HepG2 (cell line): ENCODE measurements around the gene SRSF4. TPM values are rescaled to one million over a fixed set of nuclear protein-coding genes. Genes with fewer than 3 reads are reported as not detected.

Experiments used
- ATAC-seq: fragments of 200-7000 bp; cut with Tn5 transposase; 3 replicates; pipeline ENCODE4 v1.9.1; 2020; ENCODE audit warnings: mild to moderate bottlenecking, moderate library complexity
- BruUV-seq: library from RNA; stranded (reverse); fragments of 400-500 nt; replicated peaks from 2 replicates; lab custom pipeline; 2021; lab: Mats Ljungman, UMichigan
- CTCF ChIA-PET: fragments of 300-600 bp; formaldehyde crosslinking; extraction: SDS; loops from one replicate; lab custom pipeline; 2021; ENCODE audit warnings: low total read pairs, inconsistent platforms, low intra/inter-chr PET ratio; lab: Yijun Ruan, JAX
- POLR2A ChIA-PET: fragments of 350-600 bp; sonication (Branson Sonifier 250); formaldehyde crosslinking; loops from one replicate; lab custom pipeline; 2020; ENCODE audit warnings: antibody characterized with exemption, inconsistent platforms; lab: Yijun Ruan, JAX
- DNase-seq: peaks from one replicate; pipeline ENCODE4 v3.0.0-alpha.2; 2015; ENCODE audit warnings: low spot score
- FAIRE-seq: peaks from 3 replicates; lab custom pipeline; 2011; peaks lifted over from hg19 to GRCh38; lab: Jason Lieb, UNC
- H2AFZ ChIP-seq: one replicate; pipeline ENCODE4 v1.6.1; 2011; ENCODE audit warnings: low read length, inconsistent platforms
- H3K27ac ChIP-seq: fragments of 300-600 bp; 3 replicates; pipeline ENCODE4 v1.8.0; 2011; ENCODE audit warnings: mixed run types, mild to moderate bottlenecking, mixed read lengths, low read length, inconsistent platforms; ENCODE audit not compliant: insufficient read depth; ENCODE audit errors: extremely low read length
- H3K27me3 ChIP-seq, 2 experiments: fragments of 200-600 bp in 1 of 2; 2 replicates in 1 of 2; 3 replicates in 1 of 2; pipeline versions ENCODE4 v1.6.0 to v1.8.0; 2011; ENCODE audit warnings: low read length in 2 of 2, mild to moderate bottlenecking in 2 of 2, moderate library complexity in 2 of 2, inconsistent platforms in 1 of 2; ENCODE audit not compliant: insufficient read depth in 2 of 2, control insufficient read depth in 1 of 2
- H3K36me3 ChIP-seq, 2 experiments: fragments of 200-600 bp in 1 of 2; replicated peaks in 1 of 2; 2 replicates in 1 of 2; 3 replicates in 1 of 2; pipeline versions ENCODE4 v1.5.1 to v1.8.0; 2011; ENCODE audit warnings: low read length in 2 of 2, inconsistent platforms in 1 of 2; ENCODE audit not compliant: insufficient read depth in 2 of 2, control insufficient read depth in 1 of 2
- H3K4me1 ChIP-seq: 2 replicates; pipeline ENCODE4 v1.5.1; 2012; ENCODE audit warnings: low read length, inconsistent platforms; ENCODE audit not compliant: insufficient read depth
- H3K4me2 ChIP-seq: 2 replicates; pipeline ENCODE4 v1.6.0; 2011; ENCODE audit warnings: low read depth, low read length, inconsistent platforms
- H3K4me3 ChIP-seq, 3 experiments: fragments of 200-600 bp in 1 of 3; sonication (generic), shearing (Covaris generic) in 1 of 3; replicated peaks in 1 of 3; 2 replicates each; pipeline ENCODE4 v1.5.1; 2011 to 2016; ENCODE audit warnings: low read length in 3 of 3, inconsistent platforms in 2 of 3, low read depth in 2 of 3, mild to moderate bottlenecking in 2 of 3, control low read depth in 1 of 3, mixed read lengths in 1 of 3; ENCODE audit not compliant: insufficient read depth in 1 of 3
- H3K79me2 ChIP-seq: one replicate; pipeline ENCODE4 v1.6.1; 2011; ENCODE audit warnings: low read length, inconsistent platforms; ENCODE audit not compliant: insufficient read depth
- H3K9ac ChIP-seq: 2 replicates; pipeline ENCODE4 v1.6.0; 2011; ENCODE audit warnings: mild to moderate bottlenecking, low read depth, low read length, inconsistent platforms; ENCODE audit not compliant: insufficient read depth
- H3K9me3 ChIP-seq: 2 replicates; pipeline ENCODE4 v1.5.1; 2012; ENCODE audit warnings: mild to moderate bottlenecking, low read length
- H4K20me1 ChIP-seq: 2 replicates; pipeline ENCODE4 v1.6.0; 2011; ENCODE audit warnings: inconsistent platforms, mild to moderate bottlenecking, low read length, moderate library complexity; ENCODE audit not compliant: insufficient read depth
- AGO1 ChIP-seq: fragments of 200-400 bp; formaldehyde crosslinking; IDR thresholded peaks from 2 replicates; pipeline ENCODE4 v1.6.1; 2017; ENCODE audit warnings: mild to moderate bottlenecking, low read depth, low read length, moderate library complexity; ENCODE audit not compliant: poor library complexity, severe bottlenecking
- ATF2 ChIP-seq: sonication (generic); formaldehyde crosslinking; IDR thresholded peaks from 2 replicates; pipeline ENCODE4 v1.4.0; 2020; ENCODE audit warnings: missing genetic modification reagents
- BATF2 ChIP-seq: sonication (generic); formaldehyde crosslinking; IDR thresholded peaks from 2 replicates; pipeline ENCODE4 v1.8.0; 2022; ENCODE audit warnings: mild to moderate bottlenecking, missing genetic modification reagents, moderate library complexity
- GABPA ChIP-seq, 2 experiments: IDR thresholded peaks; 2 replicates each; pipeline ENCODE4 v1.6.1; 2011 to 2016; ENCODE audit warnings: low read depth in 2 of 2, low read length in 1 of 2, missing biosample characterization in 1 of 2, missing genetic modification characterization in 1 of 2
- KLF13 ChIP-seq: sonication (generic); formaldehyde crosslinking; IDR thresholded peaks from 2 replicates; pipeline ENCODE4 v1.4.0; 2020; ENCODE audit warnings: mild to moderate bottlenecking, missing genetic modification reagents
- MTERF4 ChIP-seq: sonication (generic); formaldehyde crosslinking; IDR thresholded peaks from 2 replicates; pipeline ENCODE4 v1.8.0; 2023; ENCODE audit warnings: mild to moderate bottlenecking, missing genetic modification reagents
- NR3C1 ChIP-seq: sonication (generic); formaldehyde crosslinking; IDR thresholded peaks from 2 replicates; pipeline ENCODE4 v1.4.0; 2020; ENCODE audit warnings: missing genetic modification reagents
- PREB ChIP-seq: sonication (generic); formaldehyde crosslinking; IDR thresholded peaks from 2 replicates; pipeline ENCODE4 v1.4.0; 2020; ENCODE audit warnings: missing genetic modification reagents
- ZBTB37 ChIP-seq: sonication (generic); formaldehyde crosslinking; IDR thresholded peaks from 2 replicates; pipeline ENCODE4 v1.4.0; 2020; ENCODE audit warnings: mild to moderate bottlenecking, missing genetic modification reagents
- WGBS: methylation state at CpG from one replicate; pipeline ENCODE4 v1.1.6; 2017; ENCODE audit warnings: low lambda C conversion rate; 5-methylcytosine and 5-hydroxymethylcytosine counted together
- in situ Hi-C: cut with HindIII; loops from 2 replicates; pipeline ENCODE4 v1.10.0; 2017; ENCODE audit warnings: low pct_unique_long_range_greater_than_20kb; ENCODE audit not compliant: extremely low pct_ligation_motif_present
- intact Hi-C: fragments of 100-400 bp; cut with micrococcal nuclease; formaldehyde crosslinking; loops from one replicate; pipeline ENCODE4 v1.10.0; 2022; ENCODE audit not compliant: unreplicated experiment
- polyA plus RNA-seq, 8 experiments: library from polyadenylated mRNA; depleted of rRNA in 3 of 8; stranded (reverse) in 7 of 8; unstranded in 1 of 8; fragments of >200 nt; fragmentation: Illumina TruSeq in 4 of 8; extraction: Trizol in 4 of 8; gene quantifications; 2 replicates each; pipeline versions ENCODE4 v1.2.1 to v1.2.3, GENCODE V29; 2011 to 2016; ENCODE audit warnings: low read depth in 4 of 8, missing spikeins in 1 of 8, mixed read lengths in 1 of 8; ENCODE audit not compliant: insufficient read depth in 1 of 8
- total RNA-seq, 5 experiments: library from RNA; depleted of rRNA; stranded (reverse); fragments of >200 nt; fragmentation: Illumina TruSeq; extraction: Trizol; gene quantifications; 2 replicates each; pipeline ENCODE4 v1.2.3, GENCODE V29; 2016; ENCODE audit warnings: low read depth in 1 of 5

SRSF4 gene
- total and polyA plus RNA-seq, 2 of the 13 experiments (the other 11 are each of a cell fraction or from before 2014, with no cell fraction given): 37.7 to 50.9 TPM

GRCh38 chr1:29114654-29115053, 67.0 kb downstream of the SRSF4 start:
- Histone ChIP-seq H3K4me1 (peaks cover 11% of the 10 kb centered on the region), H3K4me3 (no peak overlapping the region), H2AFZ (no peak overlapping the region), H3K9ac (no peak overlapping the region), H4K20me1 (no peaks in the 10 kb centered on the region), H3K27ac (no peak overlapping the region), H3K4me2 (no peak overlapping the region), H3K27me3 (no peaks in the 10 kb centered on the region), H3K79me2 (no peaks in the 10 kb centered on the region), H3K36me3 (peaks cover 20 to 45% of the 10 kb centered on the region in 2 experiments), H3K9me3 (no peaks in the 10 kb centered on the region)
- FAIRE-seq: no peak
- DNase-seq: no peak
- ChIA-PET CTCF (no interaction called here), POLR2A (no interaction called here)
- WGBS: 91% methylated on average over 1 of the region's 1 CpG
- no peak for ATAC-seq
- no TSS peak for BruUV-seq
- no peak for TF ChIP-seq MTERF4 (CRISPR knock-in tag)
- TF ChIP-seq ATF2 (CRISPR knock-in tag): no peak
- in situ Hi-C loops (no loop called here), intact Hi-C loops (no loop called here)

- Histone ChIP-seq H3K4me3 (no peak overlapping the region), H3K9ac (no peak overlapping the region), H3K27ac (no peak overlapping the region), H3K4me2 (no peak overlapping the region), H2AFZ (no peak overlapping the region), H3K4me1 (peaks cover 11% of the 10 kb centered on the region), H4K20me1 (no peaks in the 10 kb centered on the region), H3K36me3 (peaks cover 22 to 51% of the 10 kb centered on the region in 2 experiments), H3K79me2 (no peaks in the 10 kb centered on the region), H3K27me3 (no peaks in the 10 kb centered on the region), H3K9me3 (no peaks in the 10 kb centered on the region)
- FAIRE-seq (no peak), ATAC-seq (no peak), DNase-seq (no peak)
- BruUV-seq: no TSS peak
- 78% methylated on average over 5 of the region's 6 CpGs for WGBS
- CTCF ChIA-PET: no interaction called here
- intact Hi-C loops (no loop called here), in situ Hi-C loops (no loop called here)
- POLR2A ChIA-PET: no interaction called here
- TF ChIP-seq ZBTB37 (CRISPR knock-in tag) (no peak), BATF2 (CRISPR knock-in tag) (no peak), GABPA (IDR thresholded peaks at IDR 0.05; ENCODE audit: low read depth, low read length) (no peak), GABPA (CRISPR knock-in tag; IDR thresholded peaks at IDR 0.05; ENCODE audit: low read depth) (no peak), KLF13 (CRISPR knock-in tag) (no peak), PREB (no peak), AGO1 (no peak), NR3C1 (CRISPR knock-in tag) (no peak)
Measured at GRCh38 chr1:29113413-29114117, 68.1 kb downstream of the SRSF4 start.
